GM10266 (cell line): ENCODE results near the gene KRT15.
"Not testable (repeated sequence)": the region's sequence is repeated elsewhere in the genome, so short reads cannot be mapped to it uniquely, and the experiment has no call there.

Experiments used
- DNase-seq: peaks from one replicate; pipeline ENCODE4 v3.0.0; 2012; ENCODE audit errors: extremely low spot score
- CTCF ChIP-seq: IDR thresholded peaks from 2 replicates; pipeline ENCODE4 v1.5.1; 2012; ENCODE audit warnings: mild to moderate bottlenecking, low read depth; ENCODE audit not compliant: control insufficient read depth, insufficient read depth; ENCODE audit errors: missing control alignments

KRT15 gene

DNA sequence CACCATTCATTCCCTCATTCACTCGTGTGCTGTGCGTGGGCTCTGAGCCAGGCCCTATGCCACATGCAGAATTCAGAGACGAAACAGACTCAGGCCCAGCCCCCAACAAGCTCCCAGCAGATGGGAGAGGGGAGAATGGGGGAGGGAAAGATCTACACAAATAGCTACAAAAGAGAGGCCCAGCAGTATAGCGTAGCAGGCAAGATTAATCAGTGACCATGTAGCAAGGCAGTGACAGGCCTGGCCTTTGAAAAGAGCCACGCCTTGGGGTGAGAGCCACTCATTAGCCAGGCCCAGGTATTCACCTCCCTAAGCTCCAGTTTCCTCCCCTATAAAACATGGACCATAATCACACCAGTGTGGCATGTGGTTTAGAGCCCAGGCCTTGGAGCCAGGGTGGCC lies 25.8 kb upstream of the KRT15 start:
- no peak for DNase-seq
- TF ChIP-seq CTCF, result no peak

DNA sequence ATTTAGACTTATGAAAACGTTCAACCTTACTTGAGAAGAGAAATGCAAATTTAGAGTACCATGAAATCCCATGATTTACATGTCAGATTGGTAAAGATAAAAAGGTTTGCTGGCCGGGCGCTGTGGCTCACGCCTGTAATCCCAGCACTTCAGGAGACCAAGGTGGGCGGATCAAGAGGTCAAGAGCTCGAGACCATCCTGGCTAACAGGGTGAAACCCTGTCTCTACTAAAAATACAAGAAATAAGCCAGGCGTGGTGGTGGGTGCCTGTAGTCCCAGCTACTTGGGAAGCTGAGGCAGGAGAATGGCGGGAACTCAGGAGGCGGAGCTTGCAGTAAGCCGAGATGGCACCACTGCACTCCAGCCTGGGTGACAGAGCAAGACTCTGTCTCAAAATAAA lies 24.1 kb upstream of the KRT15 start:
- not testable (repeated sequence) for DNase-seq

DNA sequence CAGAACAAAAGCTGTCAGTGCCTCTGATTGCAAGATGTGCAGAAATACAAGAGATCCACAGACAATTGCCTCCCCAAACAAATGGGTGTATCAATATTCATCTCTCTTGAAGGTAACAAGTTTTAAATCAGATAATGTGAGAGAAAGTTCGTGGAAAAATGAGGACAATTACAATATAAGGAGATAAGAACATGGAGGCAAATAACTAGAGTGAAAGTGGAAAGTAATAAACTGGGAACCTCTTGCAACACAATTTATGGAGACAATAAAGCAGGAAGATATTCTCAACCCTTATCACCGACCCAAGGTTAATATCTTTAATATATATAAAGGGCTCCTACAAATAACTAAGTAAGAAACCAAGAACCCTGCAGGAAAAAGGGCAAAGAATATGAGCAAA lies 23.7 kb upstream of the KRT15 start:
- TF ChIP-seq CTCF, result no peak

GRCh38 chr17:41540921-41541625 lies 22.4 kb upstream of the KRT15 start:
- no peak for DNase-seq
- TF ChIP-seq CTCF, result no peak

More for the DNA sequence above, 23.7 kb upstream of the KRT15 start:
- no peak for DNase-seq

- TF ChIP-seq CTCF, result no peak
- no peak for DNase-seq
Measured at GRCh38 chr17:41539979-41540701, 21.4 kb upstream of the KRT15 start.

- DNase-seq, result no peak
Measured at GRCh38 chr17:41539071-41539492, 20.4 kb upstream of the KRT15 start.

GRCh38 chr17:41538565-41538991 lies 19.9 kb upstream of the KRT15 start:
- DNase-seq, result no peak
- TF ChIP-seq CTCF, result no peak

More at GRCh38 chr17:41539071-41539492, 20.4 kb upstream of the KRT15 start:
- TF ChIP-seq CTCF, result no peak

DNA sequence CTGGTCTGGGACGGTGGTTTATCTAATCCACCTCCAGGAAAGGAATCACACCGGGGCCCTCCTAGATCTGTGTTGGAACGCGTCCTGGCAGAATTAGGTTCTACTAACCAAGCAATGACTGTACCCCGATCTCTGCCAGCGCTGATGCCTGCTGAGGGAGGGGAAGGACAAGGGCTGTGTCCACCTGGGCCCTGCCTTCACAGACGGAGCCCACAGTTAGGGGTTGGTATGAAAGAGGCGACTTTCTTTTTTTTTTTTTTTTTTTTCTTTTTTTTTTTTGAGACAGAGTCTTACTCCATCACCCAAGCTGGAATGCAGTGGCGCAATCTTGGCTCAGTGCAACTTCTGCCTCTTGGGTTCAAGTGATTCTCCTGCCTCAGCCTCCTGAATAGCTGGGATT lies 19.3 kb upstream of the KRT15 start:
- no peak for TF ChIP-seq CTCF
- no peak for DNase-seq
